Omental fat pad (tissue), 4 donors: ENCODE measurements around the gene METAP1D. TPM values are rescaled to one million over a fixed set of nuclear protein-coding genes. Genes with fewer than 3 reads are reported as not detected.
"Not testable (repeated sequence)": the region's sequence is repeated elsewhere in the genome, so short reads cannot be mapped to it uniquely, and the experiment has no call there.

ENCODE experiments used
- ATAC-seq: fragments of 150-250 bp; one replicate; pipeline ENCODE4 v1.9.1; 2016; ENCODE audit warnings: mild to moderate bottlenecking, moderate library complexity; ENCODE audit not compliant: low FRiP score
- DNase-seq: peaks from one replicate; pipeline ENCODE4 v3.0.0-alpha.2; 2019; ENCODE audit warnings: low spot score
- total RNA-seq, 4 donors: library from RNA; depleted of rRNA; stranded (reverse); fragments of >200 nt; gene quantifications; one replicate each; pipeline ENCODE4 v1.1.0, GENCODE V29; 2016
- TF ChIP-seq, protein P1 (sequence below), 3 donors: fragments of 450-650 bp; IDR thresholded peaks; one replicate each; pipeline ENCODE4 v1.5.1; 2016 to 2017; ENCODE audit warnings: antibody characterized with exemption in 3 of 3, mild to moderate bottlenecking in 3 of 3, moderate library complexity in 2 of 3

METAP1D gene
- total RNA-seq, 4 donors from 2014 or later = 5.4 to 9.6 (median 8.5) TPM

DNA sequence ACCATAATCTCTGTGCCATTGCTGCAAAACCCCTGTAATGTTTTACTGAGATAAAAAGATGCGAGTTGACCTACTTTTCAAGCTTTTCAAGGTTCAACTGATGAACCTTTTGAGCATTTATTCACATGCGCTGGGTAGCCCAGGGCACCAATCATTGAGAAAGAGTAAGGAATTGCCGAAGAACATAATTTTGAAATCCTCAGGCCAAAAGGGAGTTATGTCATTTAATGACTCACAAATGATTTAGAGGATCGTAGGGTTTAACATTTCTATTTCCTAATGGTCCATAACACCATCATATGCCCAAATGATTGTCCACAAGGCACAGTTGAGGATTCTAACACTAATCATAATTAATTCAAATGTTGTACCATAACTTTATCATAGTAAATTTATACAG is 65.4 kb downstream of the METAP1D start:
- ATAC-seq (no peak), DNase-seq (no peak)
- TF ChIP-seq, protein P1, sequence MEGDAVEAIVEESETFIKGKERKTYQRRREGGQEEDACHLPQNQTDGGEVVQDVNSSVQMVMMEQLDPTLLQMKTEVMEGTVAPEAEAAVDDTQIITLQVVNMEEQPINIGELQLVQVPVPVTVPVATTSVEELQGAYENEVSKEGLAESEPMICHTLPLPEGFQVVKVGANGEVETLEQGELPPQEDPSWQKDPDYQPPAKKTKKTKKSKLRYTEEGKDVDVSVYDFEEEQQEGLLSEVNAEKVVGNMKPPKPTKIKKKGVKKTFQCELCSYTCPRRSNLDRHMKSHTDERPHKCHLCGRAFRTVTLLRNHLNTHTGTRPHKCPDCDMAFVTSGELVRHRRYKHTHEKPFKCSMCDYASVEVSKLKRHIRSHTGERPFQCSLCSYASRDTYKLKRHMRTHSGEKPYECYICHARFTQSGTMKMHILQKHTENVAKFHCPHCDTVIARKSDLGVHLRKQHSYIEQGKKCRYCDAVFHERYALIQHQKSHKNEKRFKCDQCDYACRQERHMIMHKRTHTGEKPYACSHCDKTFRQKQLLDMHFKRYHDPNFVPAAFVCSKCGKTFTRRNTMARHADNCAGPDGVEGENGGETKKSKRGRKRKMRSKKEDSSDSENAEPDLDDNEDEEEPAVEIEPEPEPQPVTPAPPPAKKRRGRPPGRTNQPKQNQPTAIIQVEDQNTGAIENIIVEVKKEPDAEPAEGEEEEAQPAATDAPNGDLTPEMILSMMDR (IDR thresholded peaks at IDR 0.05) = no peak

DNA sequence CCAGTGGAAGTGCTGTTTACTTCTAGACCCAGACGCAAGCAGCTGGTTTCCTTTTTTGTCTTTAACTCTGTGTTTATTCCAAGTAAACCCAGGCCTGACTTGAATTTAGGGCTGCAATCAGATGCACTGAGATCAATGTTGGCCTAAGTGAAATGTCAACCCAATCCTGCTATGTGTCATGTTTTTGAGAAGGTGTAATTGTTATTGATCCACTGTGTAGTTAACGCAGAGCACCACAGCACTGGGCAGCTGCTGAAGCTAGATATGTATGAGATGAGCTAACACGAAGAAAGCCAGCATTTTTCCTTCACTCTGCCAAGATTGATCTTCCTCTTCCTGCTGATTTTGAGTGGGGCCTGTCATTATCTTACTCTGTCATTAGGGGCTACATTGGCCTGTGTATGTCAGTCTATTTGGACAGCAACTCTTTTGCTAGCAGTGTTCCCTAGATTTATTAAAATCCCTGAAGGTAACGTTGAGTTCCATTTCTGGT is 66.7 kb downstream of the METAP1D start:
- TF ChIP-seq, protein P1 (IDR thresholded peaks at IDR 0.05) = no peak
- DNase-seq (no peak), ATAC-seq (no peak)

DNA sequence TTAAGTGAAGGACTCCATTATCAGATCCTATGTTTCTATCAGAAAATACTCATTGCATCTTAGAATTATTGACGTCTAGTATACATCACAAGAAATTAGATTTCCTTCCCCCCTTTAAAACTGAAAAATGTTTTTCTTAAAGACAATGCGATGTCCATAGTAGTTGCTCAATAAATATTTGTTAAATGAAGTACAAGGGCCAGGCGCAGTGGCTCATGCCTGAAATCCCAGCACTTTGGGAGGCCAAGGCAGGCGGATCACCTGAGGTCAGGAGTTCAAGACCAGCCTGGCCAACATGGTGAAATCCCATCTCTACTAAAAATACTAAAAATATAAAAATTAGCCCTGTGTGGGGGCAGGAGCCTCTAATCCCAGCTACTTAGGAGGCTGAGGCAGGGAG is 68.2 kb downstream of the METAP1D start:
- ATAC-seq, DNase-seq: not testable (repeated sequence)

DNA sequence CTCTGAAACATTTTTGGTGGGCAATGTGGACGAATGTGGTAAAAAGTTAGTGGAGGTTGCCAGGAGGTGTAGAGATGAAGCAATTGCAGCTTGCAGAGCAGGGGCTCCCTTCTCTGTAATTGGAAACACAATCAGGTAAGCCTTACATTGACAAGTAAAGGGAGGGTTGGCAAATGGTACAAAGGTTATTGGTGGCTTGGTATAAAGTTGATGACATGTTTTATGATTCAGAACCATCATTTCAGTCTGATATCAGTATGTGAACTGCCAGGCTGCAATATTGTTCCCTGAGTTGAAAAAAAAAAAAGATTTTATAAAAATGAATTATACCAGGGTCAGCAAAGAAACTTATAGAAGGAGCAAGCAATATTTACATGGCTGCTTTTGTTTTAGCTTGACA is 71.2 kb downstream of the METAP1D start:
- ATAC-seq (no peak), DNase-seq (no peak)
- TF ChIP-seq, protein P1 (IDR thresholded peaks at IDR 0.05) = no peak

DNA sequence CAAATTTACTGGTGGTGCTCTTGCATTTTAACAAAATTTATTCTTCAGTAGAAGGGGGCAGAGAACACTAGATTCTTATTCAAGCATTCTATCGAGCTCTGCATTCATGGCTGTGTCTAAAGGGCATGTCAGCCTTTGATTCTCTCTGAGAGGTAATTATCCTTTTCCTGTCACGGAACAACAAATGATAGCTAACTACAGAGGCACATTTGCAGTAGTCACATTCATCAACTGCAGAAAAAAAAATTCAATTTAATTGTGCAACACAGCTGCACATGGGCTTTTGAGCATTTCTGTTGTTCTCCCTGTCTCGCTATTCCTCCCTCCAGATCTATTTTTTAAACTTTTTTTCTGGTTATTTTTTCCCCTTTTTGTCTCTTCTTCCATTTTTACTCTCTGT is 72.5 kb downstream of the METAP1D start:
- no peak for DNase-seq
- TF ChIP-seq, protein P1 (IDR thresholded peaks at IDR 0.05) = no peak
- no peak for ATAC-seq

DNA sequence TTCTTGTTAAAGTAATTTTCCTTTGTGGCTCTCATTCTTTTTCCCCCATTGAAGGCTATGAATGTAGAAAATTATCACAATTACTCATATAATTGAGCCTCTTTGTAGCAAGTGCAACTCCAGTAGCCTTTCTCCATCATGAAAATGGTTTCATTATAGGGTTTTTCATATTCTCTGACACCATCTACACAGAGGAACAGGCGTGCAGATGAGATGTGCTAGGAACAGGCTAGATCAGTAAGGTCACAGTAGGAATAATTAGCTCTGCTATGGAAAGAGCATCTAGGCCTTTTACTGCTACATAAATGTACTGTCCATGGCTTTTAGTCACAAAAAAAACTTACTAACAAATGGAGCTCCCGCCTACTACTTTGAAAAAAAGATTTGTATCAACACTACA is 73.0 kb downstream of the METAP1D start:
- DNase-seq = no peak
- no peak for ATAC-seq
- TF ChIP-seq, protein P1 (IDR thresholded peaks at IDR 0.05) = no peak

DNA sequence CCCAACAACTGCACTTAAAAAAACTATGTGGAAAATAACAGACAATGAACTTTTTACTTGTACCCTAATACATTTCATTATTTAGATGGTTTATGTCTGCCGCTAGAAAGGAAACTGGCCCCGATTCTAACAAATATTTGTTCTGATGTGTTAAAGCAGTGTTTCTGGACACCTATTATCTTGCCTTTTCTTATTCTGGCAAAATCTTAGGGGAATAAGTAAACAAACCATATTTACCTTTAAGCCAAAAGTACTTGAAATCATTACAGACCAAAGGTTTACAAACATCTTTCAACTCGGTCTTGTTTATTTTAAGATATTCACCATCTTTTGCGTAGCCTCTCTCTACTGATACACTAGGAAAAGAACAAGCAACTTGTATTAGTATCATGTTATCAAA is 73.8 kb downstream of the METAP1D start:
- TF ChIP-seq, protein P1 (IDR thresholded peaks at IDR 0.05) = no peak
- ATAC-seq (no peak), DNase-seq (no peak)

DNA sequence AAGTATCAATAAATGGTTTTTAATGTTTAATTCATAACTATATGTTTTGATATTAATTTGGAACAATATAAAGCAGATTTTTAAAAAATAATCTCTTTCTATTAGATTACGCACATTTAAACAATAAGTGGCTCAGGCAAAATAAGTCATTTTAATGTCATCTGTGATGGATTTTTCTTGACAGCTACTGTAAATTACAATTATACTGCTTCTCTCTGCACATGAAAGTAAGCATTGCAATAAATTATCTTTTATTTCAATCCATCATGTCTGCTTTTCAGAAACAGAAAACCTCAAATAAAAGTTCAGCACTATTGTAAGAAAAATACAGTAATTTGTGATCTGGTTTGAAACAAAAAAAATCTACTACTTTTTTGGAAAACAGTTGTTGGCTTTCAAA is 74.5 kb downstream of the METAP1D start:
- DNase-seq = no peak
- ATAC-seq = no peak
- TF ChIP-seq, protein P1 (IDR thresholded peaks at IDR 0.05) = no peak
